ENCODE results near the gene FITM1. TPM values are rescaled to one million over a fixed set of nuclear protein-coding genes. Genes with fewer than 3 reads are reported as not detected.

Gene FITM1
- total and polyA plus RNA-seq, 2 experiments from 2014 or later = 0.53 TPM; not detected in 1

- H3K4me3 Mint-ChIP-seq = peak within 1 kb of the TSS; percentile 99
- Histone ChIP-seq H3K27me3 (ENCODE audit: insufficient read depth) (no peaks in the 10 kb centered on the region), H3F3A (replicated peaks; ENCODE audit: low read depth) (peaks cover 11% of the 10 kb centered on the region), H2AFZ (peak within 1 kb of the TSS; percentile 97), H3K4me1 (ENCODE audit: insufficient read depth) (peaks cover 15% of the 10 kb centered on the region), H3K4me3 (peak within 1 kb of the TSS; percentile 70), H3K9me2 (ENCODE audit: insufficient read depth) (no peaks in the 10 kb centered on the region), H3K79me2 (replicated peaks; ENCODE audit: insufficient read depth) (peaks cover 38% of the 10 kb centered on the region), H3K27ac (ENCODE audit: low read depth) (peak within 1 kb of the TSS; percentile 51; the same call in 1 of the 2 replicates), H4K20me1 (replicated peaks; ENCODE audit: insufficient read depth) (peaks cover 7% of the 10 kb centered on the region; the same call in 1 of the 2 replicates), H3K36me3 (ENCODE audit: insufficient read depth) (peaks cover 26% of the 10 kb centered on the region), H3K4me2 (peak within 1 kb of the TSS; percentile 99)
- ATAC-seq (peak; percentile 90), DNase-seq (ENCODE audit: low spot score) (peak; percentile 100)
- peaks cover 66% of the 10 kb centered on the region for H3K36me3 Mint-ChIP-seq (ENCODE audit: low read depth)
- H3K27me3 Mint-ChIP-seq (ENCODE audit: insufficient read depth, low read depth, poor library complexity) = peaks cover 11% of the 10 kb centered on the region
- peak within 1 kb of the TSS; percentile 97 for H3K27ac Mint-ChIP-seq
- no peak for TF ChIP-seq EZH2 (IDR thresholded peaks at IDR 0.05; ENCODE audit: low read depth, unreplicated experiment)
- TF ChIP-seq STAT1 (IDR thresholded peaks at IDR 0.05; ENCODE audit: unreplicated experiment) = no peak
- TF ChIP-seq POLR2AphosphoS5 (IDR thresholded peaks at IDR 0.05; ENCODE audit: low read depth) = peak; percentile 60
- no peak for TF ChIP-seq EZH2phosphoT487 (IDR thresholded peaks at IDR 0.05; ENCODE audit: unreplicated experiment)
- TF ChIP-seq CTCF (conservative IDR thresholded peaks at IDR 0.05; ENCODE audit: low read depth in 2 of 2) = no peak
- no peak for TF ChIP-seq CREB1 (CRISPR knock-in tag; IDR thresholded peaks at IDR 0.05; ENCODE audit: low read depth)
- TF ChIP-seq REST (IDR thresholded peaks at IDR 0.05; ENCODE audit: unreplicated experiment) = no peak
- peak; percentile 53; the same call in 1 of the 2 replicates for TF ChIP-seq ETS1 (IDR thresholded peaks at IDR 0.05)
- TF ChIP-seq NANOG (IDR thresholded peaks at IDR 0.05; ENCODE audit: borderline replicate concordance) = no peak
- no peaks in the 10 kb centered on the region; the same call in 2 of the 3 replicates for H3K9me3 Mint-ChIP-seq
- H3K4me1 Mint-ChIP-seq = peaks cover 21% of the 10 kb centered on the region
Observed at GRCh38 chr14:24146978-24147760, 16.7 kb downstream of the FITM1 start, which contains the start of gene RNF31. Gene RNF31, plus strand, starts transcription at chr14:24147498. Its CDS starts 201 bp downstream, at chr14:24147699.
